ENCODE data around the gene TTC23L. TPM values are rescaled to one million over a fixed set of nuclear protein-coding genes. Genes with fewer than 3 reads are reported as not detected.
A peak's percentile ranks its signal among the peaks of the same experiment; 100 is the strongest.

TTC23L gene
- total and polyA plus RNA-seq, 2 donors from 2014 or later, result 0.39 to 1.7 TPM

DNA sequence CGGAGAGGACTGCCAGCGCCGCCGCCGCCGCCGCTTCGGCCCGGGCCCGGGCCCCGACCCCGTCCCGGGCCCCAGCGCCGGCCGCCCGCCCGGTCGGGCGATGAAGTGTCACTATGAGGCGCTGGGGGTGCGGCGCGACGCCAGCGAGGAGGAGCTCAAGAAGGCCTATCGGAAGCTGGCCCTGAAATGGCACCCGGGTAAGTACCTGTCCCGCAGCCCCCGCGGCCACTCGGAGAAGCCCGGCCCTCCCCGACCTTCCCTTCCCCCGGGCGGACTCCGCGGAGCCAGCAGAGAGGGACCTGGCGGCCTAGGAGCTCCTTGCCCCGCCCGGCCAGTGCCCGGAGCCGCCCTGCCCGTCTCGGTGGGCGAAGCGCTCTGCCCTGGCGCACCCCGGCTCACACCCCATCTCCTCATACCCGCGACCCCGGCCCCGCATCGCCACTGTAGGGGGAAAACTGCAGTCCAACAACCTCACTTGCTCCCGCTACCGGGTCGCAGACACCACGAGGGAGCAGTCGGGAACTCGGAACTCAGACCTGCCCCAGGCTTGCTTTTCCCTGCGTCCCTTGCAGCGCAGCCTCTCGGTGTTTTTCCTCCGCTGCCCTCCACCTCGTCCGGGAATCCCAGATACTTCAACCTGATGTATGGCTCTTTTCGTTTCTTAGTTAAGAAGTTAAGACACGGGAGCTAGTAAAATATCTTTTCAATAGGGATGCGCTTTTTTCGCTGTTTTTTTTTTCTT is 90.9 kb downstream of the TTC23L start:
- intact Hi-C loops (cut with DNase I), result no loop called here
- TF ChIP-seq, protein P1, sequence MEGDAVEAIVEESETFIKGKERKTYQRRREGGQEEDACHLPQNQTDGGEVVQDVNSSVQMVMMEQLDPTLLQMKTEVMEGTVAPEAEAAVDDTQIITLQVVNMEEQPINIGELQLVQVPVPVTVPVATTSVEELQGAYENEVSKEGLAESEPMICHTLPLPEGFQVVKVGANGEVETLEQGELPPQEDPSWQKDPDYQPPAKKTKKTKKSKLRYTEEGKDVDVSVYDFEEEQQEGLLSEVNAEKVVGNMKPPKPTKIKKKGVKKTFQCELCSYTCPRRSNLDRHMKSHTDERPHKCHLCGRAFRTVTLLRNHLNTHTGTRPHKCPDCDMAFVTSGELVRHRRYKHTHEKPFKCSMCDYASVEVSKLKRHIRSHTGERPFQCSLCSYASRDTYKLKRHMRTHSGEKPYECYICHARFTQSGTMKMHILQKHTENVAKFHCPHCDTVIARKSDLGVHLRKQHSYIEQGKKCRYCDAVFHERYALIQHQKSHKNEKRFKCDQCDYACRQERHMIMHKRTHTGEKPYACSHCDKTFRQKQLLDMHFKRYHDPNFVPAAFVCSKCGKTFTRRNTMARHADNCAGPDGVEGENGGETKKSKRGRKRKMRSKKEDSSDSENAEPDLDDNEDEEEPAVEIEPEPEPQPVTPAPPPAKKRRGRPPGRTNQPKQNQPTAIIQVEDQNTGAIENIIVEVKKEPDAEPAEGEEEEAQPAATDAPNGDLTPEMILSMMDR (IDR thresholded peaks at IDR 0.05; ENCODE audit: borderline replicate concordance, extremely low read depth, insufficient read depth), result no peak
- no peak for FAIRE-seq

GRCh38 chr5:34930462-34930844 is 91.5 kb downstream of the TTC23L start:
- H3K4me3 ChIP-seq (ENCODE audit: low read length in 3 of 3), result peak overlapping the region; percentile 70 to 90 (median 83)
- H3K9ac ChIP-seq (ENCODE audit: low read length in 3 of 3), result peak overlapping the region; percentile 31 to 86 (median 78)
- TF ChIP-seq, protein P1 (IDR thresholded peaks at IDR 0.05; ENCODE audit: borderline replicate concordance, extremely low read depth, insufficient read depth), result no peak
- no peaks in the 10 kb centered on the region for H3K27me3 ChIP-seq (ENCODE audit: control insufficient read depth, insufficient read depth, low read length)
- FAIRE-seq, result no peak
- H3K4me1 ChIP-seq (ENCODE audit: control insufficient read depth in 2 of 3, insufficient read depth in 2 of 3, low read depth in 1 of 3, low read length in 3 of 3), result peaks cover 0 to 4% (median 4%) of the 10 kb centered on the region in 3 donors
- H3K27ac ChIP-seq (ENCODE audit: low read depth in 2 of 2, low read length in 2 of 2), result peak overlapping the region; percentile 90 to 91
- H3K9me3 ChIP-seq (ENCODE audit: control insufficient read depth in 2 of 3, insufficient read depth in 1 of 3, low read length in 3 of 3), result no peaks in the 10 kb centered on the region
- DNase-seq, result peak in 1 of 5 donors; percentile 29
- intact Hi-C loops (cut with DNase I), result no loop called here
- H3K36me3 ChIP-seq (ENCODE audit: control insufficient read depth in 2 of 3, insufficient read depth in 3 of 3, low read length in 3 of 3), result peaks cover 0 to 4% (median 0%) of the 10 kb centered on the region in 3 donors

More for the DNA sequence above, 90.9 kb downstream of the TTC23L start:
- peak; percentile 85 to 97 (median 93) for DNase-seq
- H3K9me3 ChIP-seq (ENCODE audit: control insufficient read depth in 2 of 3, insufficient read depth in 1 of 3, low read length in 3 of 3), result no peaks in the 10 kb centered on the region
- no peaks in the 10 kb centered on the region for H3K27me3 ChIP-seq (ENCODE audit: control insufficient read depth, insufficient read depth, low read length)
- H3K27ac ChIP-seq (ENCODE audit: low read depth in 2 of 2, low read length in 2 of 2), result peak overlapping the region; percentile 90 to 91
- H3K9ac ChIP-seq (ENCODE audit: low read length in 3 of 3), result peak overlapping the region; percentile 31 to 86 (median 78)
- H3K4me3 ChIP-seq (ENCODE audit: low read length in 3 of 3), result peak overlapping the region; percentile 70 to 90 (median 83)
- peaks cover 0 to 4% (median 4%) of the 10 kb centered on the region in 3 donors for H3K4me1 ChIP-seq (ENCODE audit: control insufficient read depth in 2 of 3, insufficient read depth in 2 of 3, low read depth in 1 of 3, low read length in 3 of 3)
- H3K36me3 ChIP-seq (ENCODE audit: control insufficient read depth in 2 of 3, insufficient read depth in 3 of 3, low read length in 3 of 3), result peaks cover 0 to 10% (median 0%) of the 10 kb centered on the region in 3 donors

- FAIRE-seq (no peak), DNase-seq (peak in 1 of 5 donors; percentile 18)
- H3K4me3 ChIP-seq (ENCODE audit: low read length in 3 of 3), result peak overlapping the region; percentile 13 to 90 (median 83)
- peaks cover 0 to 4% (median 4%) of the 10 kb centered on the region in 3 donors for H3K4me1 ChIP-seq (ENCODE audit: control insufficient read depth in 2 of 3, insufficient read depth in 2 of 3, low read depth in 1 of 3, low read length in 3 of 3)
- H3K27me3 ChIP-seq (ENCODE audit: control insufficient read depth, insufficient read depth, low read length), result no peaks in the 10 kb centered on the region
- no peaks in the 10 kb centered on the region for H3K9me3 ChIP-seq (ENCODE audit: control insufficient read depth in 2 of 3, insufficient read depth in 1 of 3, low read length in 3 of 3)
- no peak overlapping the region for H3K9ac ChIP-seq (ENCODE audit: low read length in 3 of 3)
- TF ChIP-seq, protein P1 (IDR thresholded peaks at IDR 0.05; ENCODE audit: borderline replicate concordance, extremely low read depth, insufficient read depth), result no peak
- H3K36me3 ChIP-seq (ENCODE audit: control insufficient read depth in 2 of 3, insufficient read depth in 3 of 3, low read length in 3 of 3), result peaks cover 0 to 4% (median 0%) of the 10 kb centered on the region in 3 donors
- intact Hi-C loops (cut with DNase I), result no loop called here
- no peak overlapping the region for H3K27ac ChIP-seq (ENCODE audit: low read depth in 2 of 2, low read length in 2 of 2)
These were observed 91.9 kb downstream of the TTC23L start for GRCh38 chr5:34930870-34931269.

Data from kidney (tissue), 14 donors.